IgD-negative memory B cell (primary cell): ENCODE measurements around the gene IGF1R. TPM values are rescaled to one million over a fixed set of nuclear protein-coding genes. Genes with fewer than 3 reads are reported as not detected.

ENCODE experiments used
- H3K27ac Mint-ChIP-seq, 3 donors: one replicate each; pipeline ENCODE4 v1.8.0; 2020 to 2022; ENCODE audit warnings: mild to moderate bottlenecking in 3 of 3, mixed read lengths in 3 of 3, moderate library complexity in 1 of 3
- H3K27me3 Mint-ChIP-seq: one replicate; pipeline ENCODE4 v1.8.0; 2021; ENCODE audit warnings: mixed read lengths
- H3K36me3 Mint-ChIP-seq: one replicate; pipeline ENCODE4 v1.8.0; 2020; ENCODE audit warnings: mild to moderate bottlenecking, mixed read lengths
- H3K4me1 Mint-ChIP-seq, 3 donors: one replicate each; pipeline ENCODE4 v1.8.0; 2020 to 2022; ENCODE audit warnings: mixed read lengths in 3 of 3, mild to moderate bottlenecking in 1 of 3
- H3K4me3 Mint-ChIP-seq, 4 donors: one replicate each; pipeline ENCODE4 v1.8.0; 2020 to 2022; ENCODE audit warnings: mild to moderate bottlenecking in 4 of 4, mixed read lengths in 4 of 4, moderate library complexity in 3 of 4
- H3K9me3 Mint-ChIP-seq, 3 donors: one replicate each; pipeline ENCODE4 v1.8.0; 2020 to 2021; ENCODE audit warnings: mixed read lengths in 3 of 3, mild to moderate bottlenecking in 1 of 3
- polyA plus RNA-seq: library from polyadenylated mRNA; unstranded; fragments of 300-500 nt; fragmentation: Illumina TruSeq; gene quantifications from one replicate; pipeline ENCODE4 v1.2.3, GENCODE V29; 2021

Gene IGF1R
- polyA plus RNA-seq, 1 donor from 2014 or later = 1.8 TPM

GRCh38 chr15:98626153-98626552 lies 22.2 kb upstream of the IGF1R start:
- H3K9me3 Mint-ChIP-seq = no peaks in the 10 kb centered on the region
- no peak overlapping the region for H3K27ac Mint-ChIP-seq
- H3K4me1 Mint-ChIP-seq = no peaks in the 10 kb centered on the region
- H3K36me3 Mint-ChIP-seq = peaks cover 2% of the 10 kb centered on the region
- H3K27me3 Mint-ChIP-seq = no peaks in the 10 kb centered on the region
- H3K4me3 Mint-ChIP-seq = no peak overlapping the region

- Mint-ChIP-seq H3K36me3 (peaks cover 2% of the 10 kb centered on the region), H3K27me3 (peaks cover 7% of the 10 kb centered on the region), H3K9me3 (no peaks in the 10 kb centered on the region)
Measured at GRCh38 chr15:98628216-98628615, 20.1 kb upstream of the IGF1R start.

GRCh38 chr15:98635848-98636247 lies 12.5 kb upstream of the IGF1R start:
- Mint-ChIP-seq H3K4me3 (no peak overlapping the region), H3K4me1 (no peaks in the 10 kb centered on the region), H3K36me3 (no peaks in the 10 kb centered on the region), H3K27me3 (peaks cover 12% of the 10 kb centered on the region), H3K27ac (no peak overlapping the region), H3K9me3 (no peaks in the 10 kb centered on the region)

More at GRCh38 chr15:98628216-98628615, 20.1 kb upstream of the IGF1R start:
- H3K4me1 Mint-ChIP-seq = no peaks in the 10 kb centered on the region
- no peak overlapping the region for H3K27ac Mint-ChIP-seq
- no peak overlapping the region for H3K4me3 Mint-ChIP-seq

- peak overlapping the region in 1 of 4 donors; percentile 35 for H3K4me3 Mint-ChIP-seq
Measured at GRCh38 chr15:98643115-98643514, 5.2 kb upstream of the IGF1R start.

GRCh38 chr15:98646546-98647025 lies 1.8 kb upstream of the IGF1R start:
- Mint-ChIP-seq H3K4me1 (peaks cover 4 to 11% (median 7%) of the 10 kb centered on the region in 3 donors), H3K9me3 (peaks cover 0 to 8% (median 0%) of the 10 kb centered on the region in 3 donors), H3K36me3 (no peaks in the 10 kb centered on the region), H3K27ac (peak overlapping the region; percentile 50 to 92 (median 91)), H3K4me3 (peak overlapping the region; percentile 81 to 93 (median 83)), H3K27me3 (peaks cover 12% of the 10 kb centered on the region)

More at GRCh38 chr15:98643115-98643514, 5.2 kb upstream of the IGF1R start:
- Mint-ChIP-seq H3K27ac (peak overlapping the region in 1 of 3 donors; percentile 54), H3K27me3 (no peaks in the 10 kb centered on the region), H3K36me3 (peaks cover 2% of the 10 kb centered on the region), H3K9me3 (no peaks in the 10 kb centered on the region), H3K4me1 (peaks cover 0 to 3% (median 0%) of the 10 kb centered on the region in 3 donors)

GRCh38 chr15:98647026-98647773 lies 1.1 kb upstream of the IGF1R start:
- no peaks in the 10 kb centered on the region for H3K36me3 Mint-ChIP-seq
- peak overlapping the region; percentile 50 to 92 (median 91) for H3K27ac Mint-ChIP-seq
- H3K27me3 Mint-ChIP-seq = peaks cover 16% of the 10 kb centered on the region
- H3K9me3 Mint-ChIP-seq = peaks cover 0 to 8% (median 0%) of the 10 kb centered on the region in 3 donors
- peak overlapping the region; percentile 81 to 93 (median 83) for H3K4me3 Mint-ChIP-seq
- peaks cover 6 to 17% (median 7%) of the 10 kb centered on the region in 3 donors for H3K4me1 Mint-ChIP-seq

- H3K4me1 Mint-ChIP-seq = peaks cover 9 to 17% (median 17%) of the 10 kb centered on the region in 3 donors
- H3K36me3 Mint-ChIP-seq = no peaks in the 10 kb centered on the region
- H3K27ac Mint-ChIP-seq = peak overlapping the region in 2 of 3 donors; percentile 76 to 91
- H3K27me3 Mint-ChIP-seq = peaks cover 21% of the 10 kb centered on the region
- H3K4me3 Mint-ChIP-seq = peak overlapping the region; percentile 83 to 95 (median 90)
- peaks cover 0 to 9% (median 0%) of the 10 kb centered on the region in 3 donors for H3K9me3 Mint-ChIP-seq
Measured at GRCh38 chr15:98648654-98649471, 524 bp downstream of the IGF1R start.

- Mint-ChIP-seq H3K27ac (peak overlapping the region; percentile 64 to 99 (median 98)), H3K36me3 (no peaks in the 10 kb centered on the region), H3K4me3 (peak overlapping the region; percentile 86 to 96 (median 96)), H3K9me3 (peaks cover 0 to 9% (median 0%) of the 10 kb centered on the region in 3 donors), H3K4me1 (peaks cover 9 to 23% (median 21%) of the 10 kb centered on the region in 3 donors), H3K27me3 (peaks cover 22% of the 10 kb centered on the region)
Measured at GRCh38 chr15:98649472-98650416, 1.4 kb downstream of the IGF1R start.

GRCh38 chr15:98650417-98651035 lies 2.2 kb downstream of the IGF1R start:
- Mint-ChIP-seq H3K4me1 (peaks cover 13 to 23% (median 21%) of the 10 kb centered on the region in 3 donors), H3K36me3 (no peaks in the 10 kb centered on the region), H3K9me3 (peaks cover 0 to 9% (median 0%) of the 10 kb centered on the region in 3 donors), H3K27me3 (peaks cover 22% of the 10 kb centered on the region), H3K4me3 (peak overlapping the region; percentile 86 to 96 (median 96)), H3K27ac (peak overlapping the region; percentile 64 to 99 (median 98))

- Mint-ChIP-seq H3K4me3 (peak overlapping the region; percentile 86 to 96 (median 96)), H3K27me3 (peaks cover 22% of the 10 kb centered on the region), H3K9me3 (peaks cover 0 to 9% (median 0%) of the 10 kb centered on the region in 3 donors), H3K4me1 (peaks cover 13 to 23% (median 21%) of the 10 kb centered on the region in 3 donors), H3K36me3 (no peaks in the 10 kb centered on the region), H3K27ac (peak overlapping the region; percentile 64 to 99 (median 98))
Measured at GRCh38 chr15:98651036-98651481, 2.7 kb downstream of the IGF1R start.

GRCh38 chr15:98651581-98652220 lies 3.4 kb downstream of the IGF1R start:
- no peaks in the 10 kb centered on the region for H3K36me3 Mint-ChIP-seq
- H3K9me3 Mint-ChIP-seq = peaks cover 0 to 9% (median 0%) of the 10 kb centered on the region in 3 donors
- H3K27me3 Mint-ChIP-seq = peaks cover 22% of the 10 kb centered on the region
- peaks cover 13 to 23% (median 21%) of the 10 kb centered on the region in 3 donors for H3K4me1 Mint-ChIP-seq
- H3K4me3 Mint-ChIP-seq = peak overlapping the region; percentile 86 to 96 (median 96)
- H3K27ac Mint-ChIP-seq = peak overlapping the region; percentile 64 to 99 (median 98)

GRCh38 chr15:98653686-98654085 lies 5.3 kb downstream of the IGF1R start:
- Mint-ChIP-seq H3K4me3 (peak overlapping the region in 1 of 4 donors; percentile 45), H3K36me3 (no peaks in the 10 kb centered on the region), H3K27me3 (peaks cover 25% of the 10 kb centered on the region), H3K9me3 (peaks cover 0 to 9% (median 0%) of the 10 kb centered on the region in 3 donors), H3K4me1 (peaks cover 12 to 29% (median 21%) of the 10 kb centered on the region in 3 donors), H3K27ac (no peak overlapping the region)

- Mint-ChIP-seq H3K27ac (no peak overlapping the region), H3K9me3 (peaks cover 0 to 9% (median 0%) of the 10 kb centered on the region in 3 donors), H3K36me3 (no peaks in the 10 kb centered on the region), H3K4me3 (no peak overlapping the region), H3K27me3 (peaks cover 27% of the 10 kb centered on the region), H3K4me1 (peaks cover 12 to 32% (median 21%) of the 10 kb centered on the region in 3 donors)
Measured at GRCh38 chr15:98654790-98655360, 6.5 kb downstream of the IGF1R start.
